ENCODE data around the gene VAC14.

VAC14 gene

GRCh38 chr16:70786020-70786755, 14.8 kb downstream of the VAC14 start:
- no peak for DNase-seq (ENCODE audit: extremely low read depth in 1 of 2, low read depth in 1 of 2)

DNA sequence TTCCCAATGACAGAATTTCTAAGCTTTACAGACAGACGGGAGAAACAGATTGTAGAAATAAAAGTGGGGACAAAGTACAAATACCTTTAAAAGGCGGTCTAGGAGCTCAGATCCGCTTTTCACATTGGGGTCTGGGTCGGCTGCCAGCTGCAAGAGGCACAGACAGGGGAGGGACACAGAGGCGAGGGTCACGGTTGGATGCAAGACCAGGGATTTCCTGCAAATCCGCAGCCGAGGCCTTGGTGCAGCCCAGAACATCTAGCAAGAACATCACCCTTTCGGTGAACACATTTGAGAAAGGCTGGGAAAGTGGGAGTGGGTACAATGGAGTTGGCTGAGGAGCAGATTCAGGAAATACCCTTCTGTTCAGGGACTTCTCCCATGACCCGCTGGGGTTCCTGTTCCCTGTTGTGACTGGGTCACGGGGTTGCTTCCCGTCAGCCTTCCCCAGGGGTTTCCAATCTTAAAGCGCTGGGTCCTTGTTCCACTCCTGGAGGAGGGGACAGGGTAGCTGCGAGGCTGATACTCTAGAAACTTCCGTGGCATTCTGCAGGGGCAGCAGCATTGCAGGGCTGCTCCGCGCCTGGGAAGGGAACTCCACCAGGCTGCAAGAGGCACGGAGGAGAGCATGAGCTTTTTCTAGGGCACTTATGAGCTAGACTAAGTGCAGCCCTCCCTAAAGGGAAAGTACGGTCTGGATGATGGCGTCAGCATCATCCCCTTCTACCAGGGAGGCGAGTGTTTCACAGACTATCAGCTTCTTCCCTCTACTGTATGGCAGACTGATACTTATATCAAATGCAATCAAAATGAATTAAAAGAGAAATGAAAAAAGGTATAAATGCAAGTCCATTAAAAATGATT, 16.0 kb downstream of the VAC14 start:
- no peak for DNase-seq (ENCODE audit: extremely low read depth in 1 of 2, low read depth in 1 of 2)

- no peak for DNase-seq (ENCODE audit: extremely low read depth in 1 of 2, low read depth in 1 of 2)
Observed at GRCh38 chr16:70782237-70782636, 18.7 kb downstream of the VAC14 start.

DNA sequence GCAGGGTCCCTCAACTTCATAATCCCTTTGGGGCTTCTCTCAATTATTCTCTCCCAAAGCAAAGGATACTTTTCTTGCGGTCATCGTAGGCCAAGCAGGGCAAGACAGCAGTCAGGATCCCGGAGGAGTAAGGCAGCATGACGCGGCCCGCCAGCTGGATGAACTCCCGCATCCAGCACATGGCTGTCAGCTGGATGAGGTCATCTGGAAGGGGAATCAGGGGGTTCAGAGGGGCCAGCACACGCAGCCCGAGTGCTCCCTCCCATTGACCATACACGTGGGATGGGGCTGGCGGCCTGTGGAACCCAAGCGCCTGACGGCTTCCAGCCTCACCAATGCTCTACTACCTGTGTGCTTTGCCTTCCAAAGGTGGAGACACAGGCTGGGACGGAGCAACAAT, 19.2 kb downstream of the VAC14 start:
- no peak for DNase-seq (ENCODE audit: extremely low read depth in 1 of 2, low read depth in 1 of 2)

- DNase-seq (ENCODE audit: extremely low read depth in 1 of 2, low read depth in 1 of 2), result no peak
Observed at GRCh38 chr16:70780546-70780945, 20.4 kb downstream of the VAC14 start.

DNA sequence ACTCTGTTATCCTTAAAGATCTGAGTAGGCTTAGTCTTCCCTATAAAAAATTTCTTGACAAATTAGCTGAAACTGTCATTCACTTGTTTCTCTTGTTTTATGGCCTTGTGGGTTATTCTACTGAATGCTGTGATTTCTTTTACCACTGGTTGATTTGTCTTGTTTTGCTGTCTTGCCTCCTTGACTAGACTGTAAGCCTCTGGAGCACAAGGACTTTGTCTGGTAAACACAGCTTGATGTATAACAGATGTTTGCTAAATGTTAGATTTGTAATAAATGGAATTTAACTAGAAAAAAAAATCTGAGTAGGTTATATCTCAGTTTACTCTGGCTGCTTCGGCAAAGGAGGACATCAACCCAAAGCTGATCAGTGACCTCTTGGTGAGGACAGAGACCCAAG, 21.6 kb downstream of the VAC14 start:
- no peak for DNase-seq (ENCODE audit: extremely low read depth in 1 of 2, low read depth in 1 of 2)

GRCh38 chr16:70778901-70779309, 22.1 kb downstream of the VAC14 start:
- DNase-seq (ENCODE audit: extremely low read depth in 1 of 2, low read depth in 1 of 2), result no peak

GRCh38 chr16:70777973-70778406, 23.0 kb downstream of the VAC14 start:
- DNase-seq (ENCODE audit: extremely low read depth in 1 of 2, low read depth in 1 of 2), result no peak

- no peak for DNase-seq (ENCODE audit: extremely low read depth in 1 of 2, low read depth in 1 of 2)
Observed at GRCh38 chr16:70777496-70777895, 23.5 kb downstream of the VAC14 start.

DNA sequence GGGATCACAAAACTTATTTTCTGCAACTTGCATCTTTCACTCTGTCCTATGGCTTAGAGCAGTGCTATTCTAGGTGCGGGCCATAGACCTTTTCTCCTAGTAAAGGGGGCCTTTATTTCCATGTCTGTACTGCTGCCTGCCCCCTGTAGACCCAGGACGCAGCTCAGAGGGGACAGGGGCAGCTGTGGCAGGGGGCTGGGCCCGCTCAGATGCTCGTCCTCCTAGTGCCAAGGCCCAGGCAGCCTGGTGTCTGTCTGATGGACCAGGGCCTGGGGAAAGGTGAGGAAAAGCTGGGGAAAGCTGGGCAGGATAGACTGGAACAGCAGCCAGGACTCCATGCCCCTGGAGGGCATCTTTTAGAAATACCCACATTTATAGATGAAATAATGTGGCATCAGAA, 25.6 kb downstream of the VAC14 start:
- no peak for DNase-seq (ENCODE audit: extremely low read depth in 1 of 2, low read depth in 1 of 2)

DNA sequence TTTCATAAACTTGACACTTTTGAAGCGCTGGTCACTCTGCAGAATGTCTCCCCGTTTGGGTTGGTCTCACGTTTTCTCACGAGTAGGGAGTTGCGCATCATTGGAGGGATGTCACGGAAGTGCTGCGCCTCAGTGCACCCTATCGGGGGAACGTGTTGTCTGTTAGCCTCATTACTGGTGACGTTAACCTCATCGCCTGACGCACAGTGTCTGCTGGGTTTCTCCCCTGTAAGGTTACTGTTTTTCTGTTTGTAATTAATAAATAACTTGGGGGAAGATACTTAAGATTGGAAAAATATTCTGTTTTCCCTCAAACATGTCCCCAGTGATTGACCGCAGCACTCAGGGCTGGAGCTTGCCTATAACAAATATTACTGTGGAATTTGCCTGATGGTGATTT, 26.7 kb downstream of the VAC14 start:
- no peak for DNase-seq (ENCODE audit: extremely low read depth in 1 of 2, low read depth in 1 of 2)

DNA sequence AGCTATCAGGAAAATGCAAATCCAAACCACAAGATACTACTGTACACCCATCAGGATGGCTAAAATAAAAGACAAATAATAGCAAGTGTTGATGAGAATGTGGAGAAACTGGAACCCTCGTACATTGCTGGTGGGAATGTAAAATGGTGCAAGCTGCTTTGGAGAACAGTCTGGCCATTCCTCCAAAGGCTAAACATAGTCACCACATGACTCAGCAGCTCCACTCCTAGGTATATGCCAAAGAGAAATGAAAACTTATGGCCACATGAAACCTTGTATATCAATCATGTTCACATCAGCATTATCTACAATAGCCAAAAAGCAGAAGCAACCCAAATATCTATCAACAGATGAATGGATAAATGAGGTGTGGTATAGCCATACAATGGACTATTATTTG, 28.5 kb downstream of the VAC14 start:
- no peak for DNase-seq (ENCODE audit: extremely low read depth in 1 of 2, low read depth in 1 of 2)

GRCh38 chr16:70770626-70771552, 30.1 kb downstream of the VAC14 start:
- DNase-seq (ENCODE audit: extremely low read depth in 1 of 2, low read depth in 1 of 2), result peak; percentile 12 to 40

- DNase-seq (ENCODE audit: extremely low read depth in 1 of 2, low read depth in 1 of 2), result no peak
Observed at GRCh38 chr16:70770291-70770625, 30.7 kb downstream of the VAC14 start.

DNA sequence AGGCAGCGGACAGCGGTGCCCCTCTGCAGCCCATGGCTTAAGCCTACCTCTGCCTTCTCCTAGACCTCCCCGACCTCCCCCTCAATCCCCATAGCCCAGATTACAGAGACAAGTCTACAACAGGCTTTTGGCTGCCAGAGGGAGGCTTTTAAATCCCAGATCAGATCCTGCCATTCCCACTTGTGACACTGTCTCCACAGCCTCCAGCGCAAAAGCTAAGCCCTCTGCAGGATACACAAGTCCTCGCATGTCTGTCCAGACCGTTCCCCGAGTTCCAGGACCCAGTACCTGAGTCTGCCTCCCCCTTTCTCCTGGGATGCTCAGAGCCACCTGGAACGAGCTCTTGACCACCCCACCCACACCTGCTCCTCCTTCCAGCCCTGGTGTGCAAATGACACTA, 31.2 kb downstream of the VAC14 start:
- DNase-seq (ENCODE audit: extremely low read depth in 1 of 2, low read depth in 1 of 2), result no peak

DNA sequence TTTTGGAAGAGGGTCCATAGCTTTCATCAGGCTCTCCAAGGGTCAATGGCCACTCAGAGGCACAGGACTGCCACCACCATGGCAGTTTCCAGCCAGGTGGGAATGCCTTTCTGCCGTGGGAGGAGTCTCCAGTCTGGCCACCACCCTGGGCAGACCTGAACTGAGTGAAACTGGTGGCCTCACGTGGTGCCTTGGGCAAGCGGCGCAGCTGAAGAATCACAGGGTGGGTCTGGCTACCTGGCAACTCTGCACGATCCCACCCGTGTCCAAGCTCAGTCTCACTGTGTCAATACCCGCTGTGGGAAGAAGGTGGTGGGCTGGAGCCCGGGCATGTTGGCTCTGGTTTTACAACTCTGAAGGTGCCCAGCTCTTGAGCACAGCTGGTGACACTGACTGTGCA, 31.8 kb downstream of the VAC14 start:
- no peak for DNase-seq (ENCODE audit: extremely low read depth in 1 of 2, low read depth in 1 of 2)

DNA sequence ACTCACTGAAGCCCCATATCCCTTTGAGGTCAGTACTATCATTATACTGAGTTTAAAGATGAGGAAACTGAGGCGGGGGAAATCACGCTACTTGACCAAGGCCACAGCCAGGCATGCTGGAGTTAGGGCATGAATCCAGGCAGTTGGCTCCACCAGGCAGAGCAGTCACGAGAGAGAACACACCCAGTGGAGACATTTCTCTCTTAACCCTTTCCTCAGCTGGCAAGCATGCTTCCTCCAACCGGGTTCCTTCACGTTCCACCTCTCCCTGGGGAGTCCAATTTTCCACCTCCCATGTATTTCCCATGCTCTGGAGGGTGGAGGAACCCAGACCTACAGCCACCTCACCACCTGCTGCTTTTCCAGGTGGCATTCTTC, 32.8 kb downstream of the VAC14 start:
- no peak for DNase-seq (ENCODE audit: extremely low read depth in 1 of 2, low read depth in 1 of 2)

- no peak for DNase-seq (ENCODE audit: extremely low read depth in 1 of 2, low read depth in 1 of 2)
Observed at GRCh38 chr16:70767377-70768202, 33.4 kb downstream of the VAC14 start.

DNA sequence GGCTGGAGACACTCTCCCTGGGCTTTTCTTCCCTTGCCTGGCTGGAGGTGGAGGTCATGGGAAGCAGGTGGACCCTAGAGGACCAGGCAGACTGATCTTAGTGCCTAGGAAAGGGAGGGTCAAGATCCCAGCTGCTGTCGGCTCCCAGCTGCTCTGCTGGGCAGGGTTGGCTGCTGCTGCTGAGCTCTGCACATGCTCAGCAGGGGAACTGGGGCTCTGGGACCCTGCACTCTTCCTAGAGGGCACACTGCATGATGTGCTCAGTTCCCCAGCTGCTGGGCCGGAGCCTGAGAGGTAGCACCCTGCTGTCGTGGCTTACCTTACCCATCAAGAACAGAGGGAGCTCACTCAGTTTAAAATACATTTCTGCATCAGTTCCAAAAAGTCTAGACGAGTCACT, 34.3 kb downstream of the VAC14 start:
- DNase-seq (ENCODE audit: extremely low read depth in 1 of 2, low read depth in 1 of 2), result no peak

DNA sequence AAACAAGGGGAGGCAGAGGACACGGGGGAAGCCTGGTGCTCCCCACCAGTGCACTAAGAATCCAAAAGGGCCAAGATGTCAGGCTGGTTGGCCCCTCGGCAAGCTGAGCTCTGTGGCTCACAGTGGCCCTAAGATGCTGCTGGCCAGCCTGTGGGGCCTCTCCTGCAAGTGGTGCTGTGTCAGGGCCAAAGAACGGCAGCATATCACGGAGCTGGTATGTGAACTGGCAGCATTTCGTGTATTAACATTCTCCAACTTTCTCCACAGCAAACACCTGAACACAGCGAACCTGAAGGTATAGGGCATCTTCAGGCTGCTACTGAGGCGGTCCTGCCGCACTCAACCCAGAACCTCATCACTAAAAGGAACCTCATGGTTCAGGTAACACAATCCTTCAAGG, 34.8 kb downstream of the VAC14 start:
- DNase-seq (ENCODE audit: extremely low read depth in 1 of 2, low read depth in 1 of 2), result no peak

All from activated CD8-positive, alpha-beta memory T cell treated with anti-CD3 and anti-CD28 coated beads for 1 hour (primary cell).